Spleen (tissue), 7 donors: ENCODE measurements around the gene KHDRBS2.

Source experiments
- POLR2A ChIP-seq, 3 donors: fragments of 450-650 bp; IDR thresholded peaks; one replicate each; pipeline ENCODE4 v1.5.1; 2017; ENCODE audit warnings: antibody characterized with exemption in 3 of 3, mild to moderate bottlenecking in 1 of 3
- POLR2AphosphoS5 ChIP-seq, 3 donors: sonication (generic); formaldehyde crosslinking; IDR thresholded peaks; one replicate each; pipeline ENCODE4 v1.5.1; 2017; ENCODE audit warnings: antibody characterized with exemption in 3 of 3
- TF ChIP-seq, protein P1 (sequence below), 11 experiments: fragments of 200-600 bp in 7 of 11; fragments of 450-650 bp in 4 of 11; sonication (generic) in 4 of 11; IDR thresholded peaks in 8 of 11; conservative IDR thresholded peaks in 3 of 11; 1 replicate in 7 of 11; 2 replicates in 4 of 11; pipeline versions ENCODE4 v1.4.0 to v1.8.0; 2016 to 2021; ENCODE audit warnings: antibody characterized with exemption in 11 of 11, inconsistent platforms in 4 of 11, mild to moderate bottlenecking in 1 of 11
- donor health status: DM: no; HTN: no; CAD: no; lungs with moderate emphysema.
- donor health status: DM: no; HTN: no; CAD: no.
- donor health status: DM: no; HTN: no; CAD: no.

DNA sequence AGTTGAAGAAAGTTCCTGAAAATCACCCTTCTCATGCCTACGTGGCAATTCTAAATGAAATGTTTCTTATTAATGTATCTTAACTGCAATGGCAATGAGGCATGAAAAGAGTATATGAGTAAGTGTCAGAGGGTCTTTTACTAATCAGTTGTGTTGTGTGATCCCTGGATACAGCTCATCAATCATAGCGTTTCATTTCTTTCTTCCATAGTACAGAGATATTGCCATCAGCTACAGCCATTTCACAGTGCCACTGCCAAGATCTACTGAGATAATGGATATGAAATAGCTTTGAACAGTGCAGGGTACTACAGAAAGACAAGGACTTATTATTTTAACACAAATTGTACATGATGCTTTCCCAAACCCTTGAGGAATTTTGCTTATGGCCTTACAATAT lies 450.8 kb downstream of the KHDRBS2 start:
- TF ChIP-seq, protein P1, sequence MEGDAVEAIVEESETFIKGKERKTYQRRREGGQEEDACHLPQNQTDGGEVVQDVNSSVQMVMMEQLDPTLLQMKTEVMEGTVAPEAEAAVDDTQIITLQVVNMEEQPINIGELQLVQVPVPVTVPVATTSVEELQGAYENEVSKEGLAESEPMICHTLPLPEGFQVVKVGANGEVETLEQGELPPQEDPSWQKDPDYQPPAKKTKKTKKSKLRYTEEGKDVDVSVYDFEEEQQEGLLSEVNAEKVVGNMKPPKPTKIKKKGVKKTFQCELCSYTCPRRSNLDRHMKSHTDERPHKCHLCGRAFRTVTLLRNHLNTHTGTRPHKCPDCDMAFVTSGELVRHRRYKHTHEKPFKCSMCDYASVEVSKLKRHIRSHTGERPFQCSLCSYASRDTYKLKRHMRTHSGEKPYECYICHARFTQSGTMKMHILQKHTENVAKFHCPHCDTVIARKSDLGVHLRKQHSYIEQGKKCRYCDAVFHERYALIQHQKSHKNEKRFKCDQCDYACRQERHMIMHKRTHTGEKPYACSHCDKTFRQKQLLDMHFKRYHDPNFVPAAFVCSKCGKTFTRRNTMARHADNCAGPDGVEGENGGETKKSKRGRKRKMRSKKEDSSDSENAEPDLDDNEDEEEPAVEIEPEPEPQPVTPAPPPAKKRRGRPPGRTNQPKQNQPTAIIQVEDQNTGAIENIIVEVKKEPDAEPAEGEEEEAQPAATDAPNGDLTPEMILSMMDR (IDR thresholded peaks at IDR 0.05 in 8 of 11, conservative IDR thresholded peaks at IDR 0.05 in 3 of 11), result no peak
- TF ChIP-seq POLR2A (IDR thresholded peaks at IDR 0.05) (no peak), POLR2AphosphoS5 (IDR thresholded peaks at IDR 0.05) (no peak)
